Suprapubic skin (tissue), 4 donors: ENCODE data around the gene TMED6.

Source experiments
- EP300 ChIP-seq: sonication (generic); formaldehyde crosslinking; IDR thresholded peaks from one replicate; pipeline ENCODE4 v1.6.1; 2017; ENCODE audit warnings: antibody characterized with exemption
- POLR2AphosphoS5 ChIP-seq, 3 donors: sonication (generic); formaldehyde crosslinking; IDR thresholded peaks; one replicate each; pipeline ENCODE4 v1.6.1; 2017; ENCODE audit warnings: antibody characterized with exemption in 3 of 3

DNA sequence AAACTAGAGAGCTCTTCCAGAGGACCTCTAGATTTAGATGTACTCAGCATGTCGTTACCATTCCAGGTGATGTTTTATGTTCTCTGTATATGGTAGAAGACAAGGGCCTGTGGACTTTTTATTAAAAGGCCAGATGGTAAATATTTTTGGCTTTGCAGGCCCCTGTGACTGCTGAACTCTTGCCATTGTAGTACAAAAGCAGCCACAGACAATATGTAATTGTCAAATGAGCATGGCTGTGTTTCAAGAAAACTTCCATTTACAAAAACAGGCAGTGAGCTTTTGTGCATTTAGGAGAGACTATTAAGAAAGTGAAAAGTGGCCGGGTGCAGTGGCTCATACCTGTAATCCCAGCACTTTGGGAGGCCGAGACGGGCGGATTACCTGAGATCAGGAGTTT, 7.4 kb downstream of the TMED6 start:
- TF ChIP-seq POLR2AphosphoS5 (IDR thresholded peaks at IDR 0.05) = no peak
- no peak for TF ChIP-seq EP300
